Measurements from ENCODE around the gene INPP5A. TPM values are rescaled to one million over a fixed set of nuclear protein-coding genes. Genes with fewer than 3 reads are reported as not detected.
A peak's percentile ranks its signal among the peaks of the same experiment; 100 is the strongest.

The INPP5A gene
- total RNA-seq, 3 donors from 2014 or later: 26.6 to 50.6 (median 38.7) TPM

GRCh38 chr10:132681858-132682755, 144.5 kb downstream of the INPP5A start:
- intact Hi-C loops (cut with DNase I; ENCODE audit: low total_unique reads): no loop called here
- H3K4me1 ChIP-seq: no peaks in the 10 kb centered on the region
- no peaks in the 10 kb centered on the region for H3K27me3 ChIP-seq
- no peak overlapping the region for H3K4me3 ChIP-seq
- H3K9me3 ChIP-seq: no peaks in the 10 kb centered on the region
- DNase-seq (ENCODE audit: low spot score in 2 of 2): no peak
- H3K36me3 ChIP-seq: no peaks in the 10 kb centered on the region
- no peak overlapping the region for H3K27ac ChIP-seq
- TF ChIP-seq POLR2A (IDR thresholded peaks at IDR 0.05): no peak
- no peak for TF ChIP-seq POLR2AphosphoS5 (IDR thresholded peaks at IDR 0.05)
- TF ChIP-seq CTCF (IDR thresholded peaks at IDR 0.05): no peak

GRCh38 chr10:132684164-132684891, 146.7 kb downstream of the INPP5A start:
- DNase-seq (ENCODE audit: low spot score in 2 of 2): no peak
- intact Hi-C loops (cut with DNase I; ENCODE audit: low total_unique reads): no loop called here
- Histone ChIP-seq H3K4me3 (no peak overlapping the region), H3K27ac (no peak overlapping the region), H3K9me3 (no peaks in the 10 kb centered on the region), H3K27me3 (no peaks in the 10 kb centered on the region), H3K4me1 (no peaks in the 10 kb centered on the region), H3K36me3 (no peaks in the 10 kb centered on the region)
- TF ChIP-seq POLR2AphosphoS5 (IDR thresholded peaks at IDR 0.05) (no peak), CTCF (IDR thresholded peaks at IDR 0.05) (no peak), POLR2A (IDR thresholded peaks at IDR 0.05) (no peak)

- Histone ChIP-seq H3K4me3 (peak overlapping the region in 1 of 3 donors; percentile 12), H3K4me1 (no peaks in the 10 kb centered on the region), H3K27ac (no peak overlapping the region), H3K36me3 (no peaks in the 10 kb centered on the region), H3K27me3 (no peaks in the 10 kb centered on the region), H3K9me3 (no peaks in the 10 kb centered on the region)
- peak in 1 of 2 donors; percentile 52 for DNase-seq (ENCODE audit: low spot score in 2 of 2)
- no peak for TF ChIP-seq POLR2AphosphoS5 (IDR thresholded peaks at IDR 0.05)
- TF ChIP-seq POLR2A (IDR thresholded peaks at IDR 0.05): no peak
- TF ChIP-seq CTCF (IDR thresholded peaks at IDR 0.05): no peak
- intact Hi-C loops (cut with DNase I; ENCODE audit: low total_unique reads): no loop called here
Observed at GRCh38 chr10:132685101-132685891, 147.7 kb downstream of the INPP5A start.

DNA sequence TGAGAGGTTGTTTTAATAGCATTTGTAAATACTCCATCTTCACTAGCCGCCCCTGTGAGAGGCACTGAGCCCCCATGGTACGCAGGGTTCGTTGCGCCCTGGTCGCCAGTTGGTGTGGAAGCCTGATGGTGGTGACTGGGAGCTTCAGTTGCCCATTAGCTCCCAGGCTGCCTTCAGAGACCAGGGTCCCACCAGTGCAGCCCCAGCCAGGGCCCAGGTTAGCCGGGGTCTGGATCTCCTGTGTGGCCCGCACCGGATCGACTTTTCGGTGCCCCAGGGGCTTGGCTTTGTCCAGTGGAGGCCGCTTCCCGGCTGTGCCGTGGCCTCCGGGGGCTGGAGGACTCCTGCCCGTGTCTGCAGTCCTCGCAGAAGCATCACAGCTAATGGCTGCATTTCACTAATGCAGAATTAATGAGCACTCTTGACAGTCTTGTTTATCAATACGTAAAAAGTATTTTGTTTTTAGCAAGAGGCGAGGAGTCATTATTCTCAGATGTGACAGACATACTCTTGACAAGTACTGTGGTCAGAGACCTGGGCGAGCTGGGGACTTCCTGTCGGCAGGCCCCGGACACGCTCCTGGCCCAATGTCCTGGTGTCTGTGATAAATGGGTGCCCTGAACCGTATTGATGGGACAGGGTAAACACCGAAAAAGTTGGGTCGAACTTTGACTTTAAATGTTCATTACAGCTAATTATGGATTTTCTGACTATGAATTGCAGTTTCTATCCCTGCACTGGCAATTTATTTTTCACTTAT, 148.5 kb downstream of the INPP5A start:
- no peak for TF ChIP-seq CTCF (IDR thresholded peaks at IDR 0.05)
- TF ChIP-seq POLR2AphosphoS5 (IDR thresholded peaks at IDR 0.05): no peak
- TF ChIP-seq POLR2A (IDR thresholded peaks at IDR 0.05): no peak
- no peak overlapping the region for H3K27ac ChIP-seq
- no peaks in the 10 kb centered on the region for H3K27me3 ChIP-seq
- no peak overlapping the region for H3K4me3 ChIP-seq
- H3K9me3 ChIP-seq: no peaks in the 10 kb centered on the region
- no peaks in the 10 kb centered on the region for H3K4me1 ChIP-seq
- peak in 1 of 2 donors; percentile 50 for DNase-seq (ENCODE audit: low spot score in 2 of 2)
- no peaks in the 10 kb centered on the region for H3K36me3 ChIP-seq
- intact Hi-C loops (cut with DNase I; ENCODE audit: low total_unique reads): no loop called here
